ENCODE data around the gene SLC22A7.

Gene SLC22A7

GRCh38 chr6:43297644-43298564, at the start of gene SLC22A7:
TSS of gene SLC22A7 (plus strand) at chr6:43298260. CDS start at chr6:43298359, 99 bp downstream.
- peak; percentile 39 for DNase-seq (ENCODE audit: low spot score)

- DNase-seq (ENCODE audit: low spot score): no peak
Observed at GRCh38 chr6:43248791-43249190, 49.3 kb upstream of the SLC22A7 start.

GRCh38 chr6:43250992-43251373, 47.1 kb upstream of the SLC22A7 start:
- DNase-seq (ENCODE audit: low spot score): no peak

- no peak for DNase-seq (ENCODE audit: low spot score)
Observed at GRCh38 chr6:43253401-43253800, 44.7 kb upstream of the SLC22A7 start.

- no peak for DNase-seq (ENCODE audit: low spot score)
Observed at GRCh38 chr6:43254138-43254817, 43.8 kb upstream of the SLC22A7 start.

DNA sequence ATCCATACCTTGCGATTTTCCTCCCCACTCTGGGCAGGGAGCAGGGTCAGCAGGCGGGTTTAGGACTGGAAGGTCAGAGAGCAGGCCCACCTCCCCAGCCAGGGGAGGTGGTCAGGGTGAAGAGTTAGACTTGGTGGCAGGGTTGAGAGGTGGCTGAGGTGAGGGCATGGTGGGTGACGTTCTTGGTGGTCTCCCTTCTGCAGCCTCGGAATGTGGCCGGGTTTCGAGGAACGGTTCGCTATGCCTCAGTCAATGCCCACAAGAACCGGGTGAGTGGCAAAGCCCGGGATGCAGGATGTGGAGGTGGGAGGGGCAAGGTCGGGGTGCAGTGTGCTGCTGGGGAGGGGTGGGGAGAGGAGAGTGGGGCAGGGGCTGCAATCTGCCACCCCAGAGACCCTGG, 43.2 kb upstream of the SLC22A7 start:
- DNase-seq (ENCODE audit: low spot score): no peak

DNA sequence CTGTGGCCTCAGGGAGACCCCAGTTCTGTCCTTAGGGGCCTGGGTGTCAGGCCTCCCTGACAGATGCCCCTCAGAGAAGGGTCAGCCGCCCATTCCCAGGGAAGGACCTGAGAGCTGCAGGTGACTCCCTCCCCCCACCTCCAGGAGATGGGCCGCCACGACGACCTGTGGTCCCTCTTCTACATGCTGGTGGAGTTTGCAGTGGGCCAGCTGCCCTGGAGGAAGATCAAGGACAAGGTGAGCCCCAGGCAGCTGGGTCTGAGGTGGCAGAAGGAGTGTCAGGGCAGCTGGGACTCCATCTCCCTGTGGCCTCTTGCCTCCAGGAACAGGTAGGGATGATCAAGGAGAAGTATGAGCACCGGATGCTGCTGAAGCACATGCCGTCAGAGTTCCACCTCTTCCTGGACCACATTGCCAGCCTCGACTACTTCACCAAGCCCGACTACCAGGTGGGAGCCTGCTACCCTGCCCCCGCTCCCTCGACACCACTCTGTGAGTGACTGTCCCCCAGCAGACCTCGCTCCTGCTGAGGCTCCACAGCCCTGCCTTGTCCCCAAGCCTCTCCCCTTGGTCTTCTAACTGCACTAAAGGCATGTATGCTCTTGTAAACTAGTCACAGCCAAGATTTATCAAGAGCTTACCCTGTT, 42.5 kb upstream of the SLC22A7 start:
- DNase-seq (ENCODE audit: low spot score): no peak

DNA sequence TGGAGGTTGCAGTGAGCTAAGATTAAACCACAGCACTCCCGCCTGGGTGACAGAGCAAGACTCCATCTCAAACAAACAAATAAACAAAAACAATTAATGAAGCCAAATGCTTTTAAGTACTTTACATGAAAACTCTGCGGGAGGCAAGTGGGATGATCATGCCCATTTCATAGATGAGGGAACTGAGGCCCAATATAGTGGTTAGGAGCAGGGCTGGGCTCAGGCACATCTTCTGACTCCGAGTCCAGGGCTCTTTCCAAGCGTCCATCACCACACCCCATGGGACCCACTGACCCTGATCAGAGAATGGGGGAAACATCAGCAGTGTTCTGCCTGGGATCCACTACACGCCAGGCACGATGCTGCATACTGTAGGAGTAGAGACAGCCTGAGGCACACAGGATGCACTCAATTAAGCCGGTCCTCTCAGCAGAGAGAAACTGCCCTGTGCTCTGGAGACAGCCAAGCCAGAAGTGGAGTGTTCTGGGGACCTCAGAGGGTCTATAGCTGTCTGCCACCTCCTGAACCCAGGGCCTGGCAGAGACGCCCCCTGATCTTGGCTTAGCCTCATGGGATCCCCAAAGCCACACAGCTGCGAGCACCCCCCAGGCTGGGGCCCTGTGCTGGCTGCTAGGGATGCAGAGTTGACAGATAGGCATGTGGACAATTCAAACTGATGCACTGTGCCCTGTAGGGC, 41.2 kb upstream of the SLC22A7 start:
- no peak for DNase-seq (ENCODE audit: low spot score)

- no peak for DNase-seq (ENCODE audit: low spot score)
Observed at GRCh38 chr6:43257367-43258145, 40.5 kb upstream of the SLC22A7 start.

DNA sequence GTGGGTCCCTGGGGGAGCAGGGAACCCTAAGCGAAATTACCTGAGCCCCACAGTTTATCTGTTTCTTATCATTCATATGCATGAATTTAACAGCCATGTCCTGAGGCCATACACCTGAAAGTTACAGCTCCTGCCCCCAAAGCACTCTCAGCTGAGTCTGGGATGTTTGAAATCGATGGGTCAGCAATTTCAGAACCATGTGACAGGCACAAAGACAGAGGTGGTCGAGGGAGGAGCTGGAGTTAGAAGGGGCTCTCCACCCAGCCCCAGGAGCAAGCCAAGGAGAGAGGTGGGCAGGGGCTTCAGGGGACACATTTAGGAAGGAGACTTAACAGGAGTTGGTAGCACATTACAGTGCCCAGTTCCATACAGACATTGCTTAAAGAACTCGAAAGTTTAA, 39.9 kb upstream of the SLC22A7 start:
- no peak for DNase-seq (ENCODE audit: low spot score)

- no peak for DNase-seq (ENCODE audit: low spot score)
Observed at GRCh38 chr6:43258807-43259686, 39.0 kb upstream of the SLC22A7 start.

DNA sequence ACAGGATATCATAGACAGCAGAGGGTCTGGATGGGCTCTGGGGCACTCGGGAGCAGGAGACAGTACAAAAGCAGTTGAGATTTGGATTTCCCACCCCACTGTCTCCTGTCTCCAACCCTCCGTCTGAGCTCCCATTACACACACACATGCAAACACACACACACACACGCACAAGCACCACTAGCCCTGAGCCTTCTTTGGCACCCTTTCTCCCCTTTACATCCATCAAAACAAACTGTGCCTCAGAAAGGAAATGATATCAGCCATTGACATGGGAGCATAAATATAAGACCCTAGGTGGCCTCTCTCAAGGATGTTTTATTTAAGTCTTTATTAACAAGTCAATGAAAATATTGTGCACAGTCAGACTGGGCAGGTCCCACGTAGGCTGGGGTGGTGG, 37.3 kb upstream of the SLC22A7 start:
- DNase-seq (ENCODE audit: low spot score): no peak

DNA sequence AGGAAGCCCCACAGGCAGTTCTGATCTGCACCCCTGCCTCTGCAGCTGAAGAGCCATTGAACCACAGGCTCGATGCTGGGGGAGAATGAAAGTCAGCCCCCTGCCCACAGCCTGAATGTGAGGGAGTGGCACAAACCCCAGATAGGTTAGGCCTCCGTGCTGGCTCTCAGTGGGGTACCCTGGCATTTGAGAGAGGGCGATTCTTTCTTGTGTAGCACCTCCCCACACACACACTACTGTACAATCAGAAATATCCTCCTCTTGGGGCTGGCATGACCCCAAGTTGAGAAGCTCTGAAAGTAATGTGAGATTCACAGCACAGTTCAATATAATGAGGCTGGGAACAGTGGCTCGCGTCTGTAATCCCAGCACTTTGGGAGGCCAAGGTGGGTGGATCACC, 36.9 kb upstream of the SLC22A7 start:
- DNase-seq (ENCODE audit: low spot score): no peak

DNA sequence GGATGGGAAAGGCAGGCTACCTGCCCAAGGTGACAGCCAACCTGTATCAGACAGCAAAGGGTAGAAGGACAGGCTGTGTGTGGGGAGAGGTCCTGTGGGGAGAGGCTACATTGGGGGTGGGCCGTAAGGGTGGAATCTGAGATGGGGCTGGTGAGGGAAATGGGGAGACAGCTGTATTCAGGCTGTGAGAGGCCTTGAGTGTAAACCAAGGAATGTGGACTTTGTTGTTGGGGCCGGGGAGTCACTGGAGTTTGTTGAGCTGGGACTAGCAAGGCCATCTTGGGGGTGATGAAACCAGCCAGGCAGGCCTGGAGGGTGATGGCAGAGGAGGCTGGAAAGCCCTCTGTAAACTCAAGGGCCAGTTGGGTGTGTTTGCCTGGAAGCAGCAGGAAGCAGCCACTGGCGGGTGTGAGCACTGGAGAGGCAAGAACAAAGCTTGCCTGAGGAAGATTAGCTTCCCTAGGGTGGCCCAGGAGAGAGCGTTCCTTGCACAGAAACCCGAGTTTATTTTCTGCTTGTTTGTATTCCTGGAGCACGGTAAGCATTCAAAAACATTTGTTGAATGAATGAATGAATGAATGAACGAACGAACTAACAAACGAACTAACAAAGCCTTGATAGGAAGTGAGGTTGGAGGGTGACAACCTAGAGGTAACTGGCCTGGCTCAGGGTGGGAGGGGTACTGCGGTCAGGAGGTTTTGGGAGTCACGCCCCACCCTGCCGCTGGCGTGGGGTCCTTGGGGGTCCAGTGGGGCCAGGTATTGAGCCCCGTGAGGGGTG, 35.9 kb upstream of the SLC22A7 start:
- DNase-seq (ENCODE audit: low spot score): no peak

- no peak for DNase-seq (ENCODE audit: low spot score)
Observed at GRCh38 chr6:43262780-43263313, 35.2 kb upstream of the SLC22A7 start.

DNA sequence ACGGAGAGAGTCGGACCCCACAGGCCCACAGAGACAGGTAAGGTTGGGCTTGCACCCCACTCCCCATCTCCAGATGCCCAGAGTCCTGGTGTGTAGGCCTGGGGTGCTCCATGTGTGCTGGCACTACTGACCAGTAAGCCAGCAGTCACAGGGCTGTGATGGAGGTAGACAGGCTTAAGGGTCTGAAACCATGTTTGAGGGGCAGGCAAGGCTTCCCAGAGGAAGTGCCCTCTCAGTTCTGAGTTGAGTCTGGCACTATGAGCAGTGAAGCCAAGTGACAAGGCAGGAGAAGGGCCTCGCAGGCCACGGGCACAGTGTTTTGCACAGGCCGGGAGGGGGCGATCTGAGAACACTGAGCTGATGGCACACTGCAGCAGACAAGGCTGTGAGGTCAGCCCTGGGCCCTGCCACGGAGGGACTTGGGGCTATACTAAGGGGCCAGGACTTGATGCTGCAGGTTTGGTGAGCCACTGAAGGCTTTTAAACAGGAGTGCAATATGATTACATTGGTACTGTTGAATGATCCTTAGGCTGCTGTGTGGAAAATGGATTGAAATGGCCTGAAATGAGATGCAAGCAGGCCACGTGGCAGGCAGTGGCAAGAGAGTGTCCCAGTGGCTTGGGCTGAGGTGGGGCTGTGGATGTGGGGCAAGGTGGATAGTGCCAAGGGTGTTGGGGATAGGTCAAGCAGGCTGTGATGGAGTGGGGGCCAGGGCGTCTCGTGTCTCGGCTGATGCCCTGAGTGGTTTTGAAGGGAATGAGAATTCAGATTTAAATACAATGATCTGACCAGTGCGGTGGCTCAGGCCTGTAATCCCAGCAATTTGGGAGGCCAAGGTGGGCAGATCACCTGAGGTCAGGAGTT, 34.5 kb upstream of the SLC22A7 start:
- DNase-seq (ENCODE audit: low spot score): peak; percentile 64

GRCh38 chr6:43264599-43265145, 33.4 kb upstream of the SLC22A7 start:
- no peak for DNase-seq (ENCODE audit: low spot score)

- DNase-seq (ENCODE audit: low spot score): no peak
Observed at GRCh38 chr6:43265564-43265963, 32.5 kb upstream of the SLC22A7 start.
